HG02970 (cell line): ENCODE results near the gene COL1A2.

Source experiments
- ATAC-seq: cut with Tn5 transposase; IDR thresholded peaks from one replicate; pipeline ENCODE4 v1.9.1; 2021; ENCODE audit warnings: mild to moderate bottlenecking, moderate library complexity, moderate number of reproducible peaks; ENCODE audit not compliant: unreplicated experiment, low FRiP score

Gene COL1A2

GRCh38 chr7:94394437-94395140, at the start of gene COL1A2:
COL1A2 (plus strand) TSS chr7:94394895; CDS start chr7:94395032, 137 bp downstream.
- no peak for ATAC-seq

GRCh38 chr7:94345907-94346306, 48.8 kb upstream of the COL1A2 start:
- no peak for ATAC-seq

- ATAC-seq, result no peak
Measured at GRCh38 chr7:94348142-94348541, 46.6 kb upstream of the COL1A2 start.

GRCh38 chr7:94350734-94351133, 44.0 kb upstream of the COL1A2 start:
- no peak for ATAC-seq

GRCh38 chr7:94351703-94352102, 43.0 kb upstream of the COL1A2 start:
- no peak for ATAC-seq

GRCh38 chr7:94352887-94353286, 41.8 kb upstream of the COL1A2 start:
- ATAC-seq, result no peak

- ATAC-seq, result no peak
Measured at GRCh38 chr7:94354953-94355352, 39.7 kb upstream of the COL1A2 start.

- ATAC-seq, result no peak
Measured at GRCh38 chr7:94355454-94355853, 39.2 kb upstream of the COL1A2 start.

- ATAC-seq, result no peak
Measured at GRCh38 chr7:94357076-94357475, 37.6 kb upstream of the COL1A2 start.

- no peak for ATAC-seq
Measured at GRCh38 chr7:94360926-94361325, 33.8 kb upstream of the COL1A2 start.

GRCh38 chr7:94362276-94362675, 32.4 kb upstream of the COL1A2 start:
- no peak for ATAC-seq

- ATAC-seq, result no peak
Measured at GRCh38 chr7:94364816-94365215, 29.9 kb upstream of the COL1A2 start.

GRCh38 chr7:94366163-94366562, 28.5 kb upstream of the COL1A2 start:
- ATAC-seq, result no peak

- ATAC-seq, result no peak
Measured at GRCh38 chr7:94366832-94367231, 27.9 kb upstream of the COL1A2 start.

GRCh38 chr7:94367949-94368348, 26.7 kb upstream of the COL1A2 start:
- ATAC-seq, result no peak

GRCh38 chr7:94368371-94368791, 26.3 kb upstream of the COL1A2 start:
- no peak for ATAC-seq

GRCh38 chr7:94374231-94374630, 20.5 kb upstream of the COL1A2 start:
- no peak for ATAC-seq

- ATAC-seq, result no peak
Measured at GRCh38 chr7:94374721-94375566, 19.8 kb upstream of the COL1A2 start.

- no peak for ATAC-seq
Measured at GRCh38 chr7:94375691-94376090, 19.0 kb upstream of the COL1A2 start.

GRCh38 chr7:94376281-94376680, 18.4 kb upstream of the COL1A2 start:
- no peak for ATAC-seq

GRCh38 chr7:94378356-94378755, 16.3 kb upstream of the COL1A2 start:
- ATAC-seq, result no peak

- ATAC-seq, result no peak
Measured at GRCh38 chr7:94380264-94380663, 14.4 kb upstream of the COL1A2 start.
